NCI-H510A (cell line): ENCODE data around the gene KRT33B.
"Not testable (repeated sequence)": the region's sequence is repeated elsewhere in the genome, so short reads cannot be mapped to it uniquely, and the experiment has no call there.

ENCODE experiments used
- DNase-seq: peaks from one replicate; lab custom pipeline; 2025; lab: John Stamatoyannopoulos, UW

KRT33B gene

DNA sequence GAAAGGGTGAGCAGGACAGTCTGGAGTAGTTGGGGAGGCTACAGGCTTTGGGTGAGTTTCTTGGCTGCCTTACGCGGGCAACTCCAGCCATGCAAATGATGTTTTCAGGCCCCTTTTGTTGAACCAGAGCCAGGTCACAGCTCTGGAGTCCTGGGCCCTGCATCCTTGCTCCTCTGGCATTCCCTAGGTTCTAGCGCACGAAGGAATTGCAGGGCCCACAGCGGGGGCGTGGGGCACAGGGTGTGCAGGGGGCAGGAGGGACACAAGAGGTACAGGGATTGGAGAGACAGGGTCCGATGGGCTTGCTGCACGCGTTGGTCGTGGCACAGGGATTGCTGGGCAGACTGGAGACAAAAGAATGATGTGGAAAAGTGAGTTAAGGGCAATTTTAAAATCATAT lies 24.2 kb upstream of the KRT33B start:
- no peak for DNase-seq

GRCh38 chr17:41393294-41393693 lies 23.7 kb upstream of the KRT33B start:
- no peak for DNase-seq

DNA sequence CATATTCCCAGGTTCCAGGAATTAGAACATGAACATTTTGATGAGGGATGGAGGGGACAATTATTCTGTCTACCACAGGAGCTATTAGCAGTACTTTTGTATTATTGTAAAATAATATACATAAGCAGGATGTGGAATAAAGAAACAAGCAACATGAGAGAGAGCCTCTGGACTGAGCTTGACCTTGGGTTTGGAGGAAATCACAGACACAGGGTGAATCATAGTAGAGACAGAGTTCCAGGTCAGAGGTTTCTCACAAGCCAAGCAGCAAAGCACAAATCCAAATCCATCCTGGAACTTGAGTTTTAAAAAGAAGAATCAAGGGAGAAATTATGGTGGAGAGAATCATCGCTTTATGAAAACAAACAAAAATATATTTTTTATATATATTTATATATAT lies 22.7 kb upstream of the KRT33B start:
- no peak for DNase-seq

DNA sequence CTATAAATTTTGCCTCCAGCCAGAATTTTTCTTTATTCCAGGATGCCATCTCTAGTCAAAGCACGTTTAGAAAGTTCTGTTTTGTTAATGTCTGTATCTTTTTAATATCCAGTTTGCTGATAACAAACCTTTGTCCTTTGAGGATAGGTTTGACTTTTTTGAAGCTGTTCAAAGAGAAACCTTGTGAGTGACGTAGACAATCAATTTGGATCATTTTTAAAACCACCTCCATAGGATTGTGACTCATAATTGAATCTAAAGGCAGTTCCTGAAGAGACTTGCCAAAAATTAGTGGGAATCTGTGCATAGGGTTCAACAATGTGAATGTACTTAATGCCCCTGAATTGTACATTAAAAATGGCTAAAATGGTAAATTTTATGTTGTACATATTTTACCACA lies 21.9 kb upstream of the KRT33B start:
- DNase-seq: no peak

- no peak for DNase-seq
Measured at GRCh38 chr17:41390411-41390938, 20.9 kb upstream of the KRT33B start.

GRCh38 chr17:41387670-41388069 lies 18.1 kb upstream of the KRT33B start:
- DNase-seq: no peak

DNA sequence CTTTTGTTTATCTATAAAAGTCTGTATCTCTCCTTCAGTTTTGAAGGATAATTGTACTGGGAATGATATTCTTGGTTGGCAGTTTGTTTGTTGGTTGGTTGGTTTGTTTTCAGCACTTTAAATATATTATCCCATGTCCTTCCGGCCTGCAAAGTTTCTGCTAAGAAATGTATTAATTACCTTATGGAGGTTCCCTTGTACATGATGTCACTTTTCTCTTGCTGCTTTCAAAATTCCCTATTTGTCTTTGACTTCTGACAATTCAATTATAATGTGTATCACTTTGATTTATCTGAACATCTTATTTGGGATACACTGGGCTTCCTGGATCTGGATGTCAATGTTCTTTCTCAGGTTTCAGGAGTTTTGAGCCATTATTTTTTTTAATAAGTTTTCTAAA lies 16.6 kb upstream of the KRT33B start:
- DNase-seq: no peak

DNA sequence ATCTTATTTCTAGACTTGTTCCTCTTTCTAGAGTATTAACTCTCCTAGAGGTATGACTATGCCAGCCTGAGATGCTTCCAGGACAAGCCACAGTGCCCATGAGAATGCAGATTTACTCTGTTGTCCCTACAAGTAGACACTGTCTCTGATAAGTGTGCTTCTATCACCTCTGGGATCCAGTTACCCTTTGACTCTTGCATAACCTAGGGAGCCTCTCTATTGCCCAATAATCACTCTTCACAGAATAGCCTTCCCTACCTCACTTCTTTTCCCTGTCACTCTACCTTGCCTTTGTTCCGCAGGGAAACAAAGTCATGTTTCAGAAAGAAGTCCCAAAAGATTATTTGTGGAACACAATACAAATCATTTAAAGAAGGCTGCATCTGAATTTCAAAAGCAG lies 14.1 kb upstream of the KRT33B start:
- DNase-seq: no peak

- no peak for DNase-seq
Measured at GRCh38 chr17:41382394-41382793, 12.8 kb upstream of the KRT33B start.

- DNase-seq: not testable (repeated sequence)
Measured at GRCh38 chr17:41381943-41382342, 12.3 kb upstream of the KRT33B start, which contains the start of gene KRT34. TSS of gene KRT34 (minus strand) at chr17:41382306. CDS start at chr17:41382246, 60 bp downstream.

GRCh38 chr17:41380091-41380490 lies 10.5 kb upstream of the KRT33B start:
- not testable (repeated sequence) for DNase-seq

GRCh38 chr17:41377546-41377945 lies 7.9 kb upstream of the KRT33B start:
- no peak for DNase-seq

DNA sequence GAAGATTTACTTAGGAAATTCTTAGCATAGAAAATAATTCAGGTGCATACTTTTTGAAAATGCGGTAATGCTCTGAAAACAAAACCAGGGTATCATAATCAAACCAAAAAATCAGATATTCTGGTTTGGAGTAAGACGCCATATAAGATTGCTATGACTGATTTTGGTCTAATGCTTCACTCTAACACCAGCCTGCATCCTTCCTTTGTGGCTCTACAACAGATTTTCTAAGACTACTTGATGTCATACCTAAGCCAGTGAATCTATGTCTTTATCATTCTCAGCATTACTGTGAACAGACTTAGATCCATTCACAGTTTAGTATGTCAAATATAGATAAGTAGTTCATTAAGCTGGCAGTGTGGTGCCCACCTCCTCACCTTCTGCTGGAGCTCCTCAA lies 590 bp downstream of the KRT33B start:
- DNase-seq: no peak

- no peak for DNase-seq
Measured at GRCh38 chr17:41367426-41368075, 2.1 kb downstream of the KRT33B start.

GRCh38 chr17:41366070-41366469 lies 3.5 kb downstream of the KRT33B start:
- DNase-seq: no peak

DNA sequence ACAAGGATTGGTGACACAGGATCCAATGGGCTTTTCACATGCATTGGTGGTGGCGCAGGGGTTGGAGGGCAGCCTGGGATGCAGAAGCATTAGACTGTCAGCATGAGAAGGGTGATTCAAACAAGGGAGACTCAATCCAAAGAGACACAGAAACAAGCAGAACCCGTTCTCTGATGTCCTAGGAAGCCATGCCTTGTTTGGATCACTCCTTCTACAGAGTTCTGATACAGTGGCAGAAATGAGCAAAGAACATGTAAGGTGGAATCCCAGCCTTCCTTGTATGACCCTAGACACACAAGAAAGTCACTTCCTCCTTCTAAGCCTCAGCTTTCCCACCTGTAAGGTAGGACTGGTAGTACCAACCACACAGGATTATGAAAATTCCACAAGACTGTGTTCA lies 5.7 kb downstream of the KRT33B start:
- DNase-seq: no peak

DNA sequence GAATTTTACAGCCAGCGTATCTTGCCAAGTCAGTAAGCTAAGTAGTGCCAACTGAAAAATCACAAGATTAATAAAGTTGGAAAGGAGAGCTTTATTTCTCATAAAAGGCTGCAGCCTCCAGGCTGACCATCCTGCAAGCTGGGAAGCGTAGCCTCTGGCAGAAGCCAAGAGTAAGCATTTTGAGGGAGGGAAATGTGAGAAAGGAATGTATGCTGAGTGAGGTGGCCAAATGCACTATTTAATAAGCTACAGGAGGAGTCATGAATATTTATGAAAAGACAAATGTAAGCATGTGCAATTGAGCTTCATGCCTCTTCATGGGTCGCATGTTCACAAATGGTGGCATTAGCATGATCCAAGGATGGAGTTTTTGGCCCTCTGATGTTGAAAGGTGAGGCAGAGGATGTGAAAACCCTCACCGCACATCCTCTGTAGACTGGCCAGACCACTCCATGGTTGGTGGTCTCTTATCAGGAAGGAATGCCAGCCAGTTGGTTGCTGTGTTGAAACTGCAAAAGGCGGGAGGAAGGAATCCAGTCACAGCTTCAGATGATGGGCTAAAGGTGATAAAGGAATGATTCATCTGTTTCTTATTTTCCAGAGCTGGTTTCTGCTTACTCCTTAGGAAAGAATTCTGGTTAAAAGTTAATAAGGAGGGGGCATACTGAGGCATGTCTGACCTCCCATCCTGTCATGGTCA lies 9.2 kb downstream of the KRT33B start:
- no peak for DNase-seq

GRCh38 chr17:41354536-41354935 lies 15.1 kb downstream of the KRT33B start:
- no peak for DNase-seq

- no peak for DNase-seq
Measured at GRCh38 chr17:41352597-41353366, 16.8 kb downstream of the KRT33B start.

GRCh38 chr17:41351177-41351576 lies 18.4 kb downstream of the KRT33B start:
- DNase-seq: no peak

DNA sequence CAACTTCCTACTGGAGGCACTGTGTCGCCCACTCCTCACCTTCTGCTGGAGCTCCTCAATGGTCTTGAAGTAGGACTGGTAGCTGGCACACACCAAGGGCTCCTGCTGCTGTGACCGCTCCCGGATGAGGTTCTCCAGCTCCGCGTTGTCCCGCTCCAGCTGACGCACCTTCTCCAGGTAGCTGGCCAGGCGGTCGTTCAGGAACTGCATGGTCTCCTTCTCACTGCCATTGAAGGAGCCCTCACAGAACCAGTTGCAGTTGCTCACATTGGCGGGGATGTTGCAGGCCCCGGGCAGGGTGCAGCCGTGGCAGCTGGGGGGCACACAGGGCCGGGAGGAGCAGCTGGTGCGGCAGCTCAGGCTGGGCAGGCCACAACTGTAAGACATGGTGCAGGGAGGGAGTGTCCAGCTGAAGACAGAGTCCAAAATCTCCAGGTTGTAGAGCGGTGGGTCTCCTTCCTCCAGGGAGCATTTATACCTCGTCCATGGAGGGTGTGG lies 19.2 kb downstream of the KRT33B start, which contains the start of gene KRT33A:
Gene KRT33A, minus strand, starts transcription at position 448 of the 498 bp plus-strand sequence. Its CDS starts 61 bp downstream, at position 387.
- not testable (repeated sequence) for DNase-seq
